SK-N-DZ (cell line): ENCODE measurements around the gene KLHL29.
A peak's percentile ranks its signal among the peaks of the same experiment; 100 is the strongest.

ENCODE experiments used
- DNase-seq: peaks from one replicate; pipeline ENCODE4 v3.0.0-alpha.2; 2015; ENCODE audit warnings: low spot score

Gene KLHL29

GRCh38 chr2:23475473-23475872 is 90.5 kb downstream of the KLHL29 start:
- DNase-seq: no peak

DNA sequence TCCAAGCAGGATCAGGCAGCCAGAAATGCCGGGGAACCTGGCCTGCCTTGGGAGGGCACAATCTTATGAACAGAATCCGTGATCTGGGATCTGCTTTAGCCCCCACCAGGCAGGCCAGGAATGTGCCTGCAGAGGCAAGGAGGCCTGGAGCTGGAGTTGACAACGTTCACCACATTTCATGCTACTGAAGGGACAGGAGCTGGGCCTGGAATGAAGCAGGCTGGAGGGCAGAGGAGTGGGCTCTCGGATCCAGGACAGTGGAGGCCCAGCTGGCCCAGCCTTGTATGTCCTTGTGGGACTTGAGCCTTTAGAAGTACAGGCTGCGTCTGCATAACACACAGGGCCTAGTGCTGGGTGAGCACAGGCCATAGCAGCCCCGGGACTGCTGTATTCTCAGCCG is 91.8 kb downstream of the KLHL29 start:
- no peak for DNase-seq

DNA sequence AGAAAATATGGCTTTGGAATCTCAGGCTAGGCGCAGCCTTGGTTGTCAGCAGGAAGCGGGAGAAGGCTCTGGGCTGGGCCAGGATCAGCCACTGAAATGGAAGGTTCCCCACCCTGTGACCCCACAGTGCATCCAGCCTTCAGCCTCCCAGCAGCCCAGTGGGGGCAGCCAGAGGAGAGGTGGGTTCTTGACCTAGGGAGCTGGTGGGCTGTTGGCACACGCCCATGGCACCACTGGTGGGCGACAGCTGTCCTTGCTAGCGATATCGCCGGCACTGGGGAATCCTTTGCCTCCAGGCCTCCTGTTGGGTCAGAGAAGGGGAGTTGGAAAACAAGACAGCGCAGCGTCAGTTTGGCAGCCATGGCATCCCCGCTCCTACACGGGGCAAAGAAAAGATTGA is 92.4 kb downstream of the KLHL29 start:
- DNase-seq: no peak

- peak; percentile 24 for DNase-seq
Measured at GRCh38 chr2:23478087-23478932, 93.3 kb downstream of the KLHL29 start.

DNA sequence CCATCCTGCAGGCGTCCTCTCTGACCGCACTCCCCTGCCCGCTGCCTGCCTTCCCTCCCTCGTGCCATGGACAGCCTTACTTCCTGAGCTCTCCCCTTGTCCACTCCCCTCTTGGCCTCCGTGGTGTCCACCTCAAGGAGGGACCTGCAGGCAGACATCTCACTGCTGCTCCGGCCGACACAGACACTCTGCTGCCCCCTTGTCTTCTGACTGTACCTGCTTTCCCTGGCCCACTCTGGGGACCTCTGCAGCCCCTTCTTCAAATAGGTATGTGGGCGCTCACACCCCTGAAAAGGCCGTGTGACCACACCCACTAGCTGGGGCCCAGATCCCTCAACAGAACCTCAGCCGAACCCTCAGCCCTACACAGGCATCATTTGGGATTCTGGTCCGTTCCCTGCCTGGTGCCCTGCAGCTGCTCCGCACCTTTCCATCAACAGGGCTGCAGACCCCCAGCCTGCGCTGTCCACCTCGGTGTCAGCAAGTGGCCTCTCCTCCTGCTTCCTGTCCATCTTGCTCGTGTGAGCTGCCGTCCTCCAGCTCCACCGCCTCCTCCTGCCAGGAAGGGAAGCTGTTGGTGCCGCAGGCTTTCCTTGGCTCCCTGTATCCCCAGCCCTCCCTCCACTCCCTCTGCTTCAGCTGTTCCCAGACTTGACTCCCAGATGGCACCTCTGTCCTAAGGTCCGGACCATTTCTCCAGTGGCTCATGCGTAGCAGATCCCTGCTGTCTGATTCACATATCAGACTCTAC is 94.1 kb downstream of the KLHL29 start:
- no peak for DNase-seq

- no peak for DNase-seq
Measured at GRCh38 chr2:23480957-23481797, 96.2 kb downstream of the KLHL29 start.

DNA sequence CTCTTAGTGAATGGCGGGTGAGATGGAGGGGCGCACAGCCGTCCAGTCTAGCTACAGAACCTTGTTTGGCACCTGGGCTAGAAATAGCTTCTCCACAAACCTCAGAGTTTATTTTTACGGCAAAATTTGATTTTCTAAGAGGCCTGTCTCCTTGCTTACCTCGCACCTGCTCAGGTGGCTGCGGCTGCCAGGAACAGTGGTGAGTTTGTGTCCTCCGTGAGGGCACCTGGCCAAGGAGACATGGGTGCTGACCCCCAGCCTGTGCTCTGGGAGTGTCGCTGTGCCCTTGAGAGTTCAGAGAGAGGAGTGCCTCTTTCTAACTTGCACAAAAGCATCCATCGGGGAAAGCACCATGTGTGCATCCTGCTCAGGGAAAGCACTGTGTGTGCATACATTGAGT is 97.2 kb downstream of the KLHL29 start:
- no peak for DNase-seq

DNA sequence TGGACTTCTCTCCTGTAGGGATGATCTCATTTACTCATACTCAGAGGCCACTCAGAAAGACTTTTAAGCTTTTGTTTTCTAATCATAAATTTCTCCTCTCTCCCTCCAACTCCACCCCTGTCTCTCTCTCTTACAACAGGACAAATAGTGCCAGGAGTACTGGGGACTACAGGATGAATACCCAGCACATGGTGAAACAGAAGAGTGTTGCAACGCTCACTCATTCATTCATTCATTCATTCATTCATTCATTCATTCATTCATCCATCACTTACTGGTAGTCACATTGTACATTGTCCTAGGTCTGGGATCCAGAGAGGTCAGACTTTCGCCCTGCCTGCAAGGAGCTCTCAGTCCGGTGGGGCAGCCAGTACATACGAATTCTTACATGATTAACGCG is 97.6 kb downstream of the KLHL29 start:
- no peak for DNase-seq

DNA sequence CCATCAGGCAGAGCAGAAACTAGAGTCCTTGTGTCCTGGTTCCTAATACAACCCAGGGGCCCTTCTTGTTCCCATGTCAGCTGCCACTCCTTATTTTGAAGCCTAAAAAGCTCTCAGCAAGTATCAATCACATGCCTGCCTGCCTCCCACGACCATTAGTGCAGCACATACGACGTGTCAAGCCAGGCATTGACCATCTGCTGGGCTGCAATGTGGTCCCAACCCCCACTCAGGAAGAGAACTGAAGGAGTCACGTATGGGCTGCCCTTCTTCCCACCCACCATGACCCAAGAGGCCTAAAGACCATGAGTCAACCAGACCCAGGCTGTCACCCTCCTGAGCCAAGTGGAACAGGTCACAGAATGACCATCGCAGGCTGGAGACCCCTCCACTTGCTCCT is 98.8 kb downstream of the KLHL29 start:
- DNase-seq: no peak

DNA sequence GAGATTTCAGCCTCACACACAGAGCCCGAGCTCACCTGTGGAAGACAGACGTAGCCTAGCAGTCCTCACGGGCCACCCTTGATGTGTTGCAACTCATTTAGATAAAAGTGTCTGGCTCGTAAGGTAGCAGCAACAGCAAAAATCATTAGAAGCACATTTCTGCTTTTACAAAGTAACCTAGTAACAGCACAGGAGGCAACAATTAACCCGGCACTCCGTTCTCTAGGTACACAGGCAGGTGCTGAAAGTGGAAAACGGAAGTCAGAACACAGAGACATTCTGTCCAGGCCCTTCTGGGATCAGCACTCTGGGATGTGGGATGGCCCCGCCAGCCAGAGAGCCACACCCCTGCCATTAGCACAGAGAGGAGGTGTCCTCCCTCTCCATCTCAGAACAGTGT is 99.3 kb downstream of the KLHL29 start:
- no peak for DNase-seq

DNA sequence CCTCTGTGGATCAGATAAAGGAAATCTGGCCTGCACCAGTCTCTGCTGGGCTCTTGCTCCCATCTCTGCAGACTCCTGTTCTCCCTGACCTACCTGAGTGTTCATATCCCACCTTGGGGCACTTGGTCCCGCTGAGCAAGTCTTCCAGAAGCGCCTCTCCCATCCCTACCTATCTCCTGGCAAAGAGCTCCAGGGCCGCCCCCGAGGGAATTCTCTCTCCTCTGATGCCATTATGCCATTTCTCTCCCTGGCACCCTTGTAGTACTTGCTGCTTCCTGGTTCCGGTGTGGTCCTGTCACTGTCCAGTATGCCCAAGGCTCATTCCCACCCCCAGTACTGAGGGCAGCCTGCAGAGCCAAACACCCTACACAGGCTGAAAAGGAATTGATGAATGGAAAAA is 99.8 kb downstream of the KLHL29 start:
- DNase-seq: no peak

DNA sequence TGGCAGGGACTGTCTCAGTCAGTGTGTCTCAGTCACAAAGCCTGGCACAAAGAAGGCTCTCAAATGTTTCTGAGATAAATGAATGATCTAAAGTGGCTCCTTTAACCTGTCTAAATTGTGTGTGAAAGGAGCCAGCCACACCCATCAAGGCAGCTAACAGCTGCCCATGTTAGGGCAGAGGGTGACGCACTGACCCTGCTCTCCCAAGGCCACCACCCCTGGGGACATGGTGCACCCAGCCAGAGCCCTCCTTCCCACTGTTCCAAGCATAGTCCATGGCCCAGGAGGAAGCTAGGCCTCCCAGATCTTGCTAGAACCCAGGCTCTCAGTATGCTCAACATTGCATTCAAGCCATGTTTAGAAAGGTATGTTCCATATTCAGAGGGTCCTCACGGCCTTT is 100.3 kb downstream of the KLHL29 start:
- no peak for DNase-seq

DNA sequence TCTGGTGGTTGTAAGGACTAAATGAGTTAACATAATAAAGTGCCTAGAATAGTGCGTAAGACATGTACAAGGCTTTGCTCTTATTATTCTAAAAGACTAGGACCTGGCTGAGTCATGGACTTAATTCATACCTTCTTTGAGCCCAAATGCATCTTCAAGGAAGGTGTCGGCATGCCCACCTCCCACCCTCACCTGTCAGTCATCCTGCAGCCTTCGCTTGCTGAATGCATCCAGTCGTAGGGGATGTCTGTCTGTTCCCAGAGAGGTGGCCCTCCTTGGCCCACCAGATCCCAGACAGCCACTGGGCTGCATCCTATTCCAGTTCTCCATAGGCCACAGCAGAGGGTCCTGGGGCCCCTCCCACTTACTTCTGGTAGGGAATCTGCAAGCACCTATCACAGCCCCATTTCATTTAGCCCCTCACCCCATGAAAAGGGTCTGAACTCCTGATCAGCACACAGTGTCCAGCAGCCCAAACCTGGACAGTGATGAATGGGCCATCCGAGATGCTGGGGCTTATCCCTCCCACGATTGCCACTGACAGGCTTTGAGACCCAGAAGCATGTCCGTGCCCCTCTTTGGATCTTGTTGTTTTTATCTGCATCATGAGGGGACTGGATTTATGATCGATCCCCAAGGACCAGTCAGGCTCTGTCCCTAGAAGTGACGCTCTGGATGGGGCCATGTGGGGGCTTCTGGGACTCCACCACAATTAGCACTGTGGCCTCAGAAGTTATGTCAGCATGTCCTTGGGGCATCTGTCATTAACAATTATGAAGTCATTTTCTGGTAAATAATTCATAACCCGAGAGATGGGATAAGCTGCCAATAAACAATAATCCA is 101.1 kb downstream of the KLHL29 start:
- no peak for DNase-seq

DNA sequence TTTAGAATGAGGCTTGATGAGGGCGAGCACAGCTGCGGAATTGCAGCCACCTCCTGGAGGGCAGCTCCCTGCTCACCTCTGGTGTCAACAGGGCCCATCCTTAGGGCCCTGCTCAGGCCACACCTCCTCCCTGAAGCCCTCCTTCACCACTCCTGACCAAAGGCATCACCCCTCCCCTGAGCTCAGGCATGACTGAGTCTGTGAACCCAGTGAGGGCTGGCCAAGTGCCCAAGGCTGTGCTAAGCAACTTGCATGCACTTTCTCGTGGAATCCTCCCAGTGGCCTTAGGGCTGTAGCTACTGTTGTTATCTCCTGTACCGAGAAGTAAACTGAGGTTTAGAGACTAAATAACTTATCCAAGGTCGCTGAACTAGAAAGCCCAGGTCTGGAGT is 101.7 kb downstream of the KLHL29 start:
- no peak for DNase-seq

GRCh38 chr2:23487735-23488492 is 102.9 kb downstream of the KLHL29 start:
- no peak for DNase-seq

GRCh38 chr2:23488584-23488983 is 103.6 kb downstream of the KLHL29 start:
- no peak for DNase-seq

GRCh38 chr2:23489471-23490322 is 104.7 kb downstream of the KLHL29 start:
- no peak for DNase-seq

- DNase-seq: no peak
Measured at GRCh38 chr2:23491591-23492336, 106.8 kb downstream of the KLHL29 start.

DNA sequence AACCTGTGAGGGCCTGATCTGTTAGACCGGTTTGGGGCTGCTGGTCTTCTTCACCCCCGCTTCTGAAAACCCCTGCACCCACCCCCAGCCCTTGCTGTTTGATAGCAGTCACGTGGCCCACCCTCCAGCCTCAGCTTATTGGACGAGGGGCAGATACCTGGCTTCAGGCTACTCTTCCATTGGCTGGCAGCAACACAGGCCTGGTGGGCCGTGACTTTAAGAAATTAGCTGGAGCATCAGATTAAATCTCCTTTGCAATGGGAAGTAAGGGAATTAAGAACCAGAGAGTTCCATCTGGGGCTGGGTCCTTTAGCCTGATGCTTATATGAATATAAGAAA is 107.3 kb downstream of the KLHL29 start:
- no peak for DNase-seq
